ENCODE measurements around the gene TMEM132A.
A peak's percentile ranks its signal among the peaks of the same experiment; 100 is the strongest.
"Not testable (repeated sequence)": the region's sequence is repeated elsewhere in the genome, so short reads cannot be mapped to it uniquely, and the experiment has no call there.

Gene TMEM132A

GRCh38 chr11:60968223-60968622 lies 44.0 kb downstream of the TMEM132A start:
- no peak for DNase-seq

GRCh38 chr11:60970369-60970774 lies 46.1 kb downstream of the TMEM132A start:
- peak; percentile 82 for DNase-seq

- no peak for DNase-seq
These were observed 46.6 kb downstream of the TMEM132A start for GRCh38 chr11:60970890-60971289.

- peak; percentile 66 for DNase-seq
These were observed 47.3 kb downstream of the TMEM132A start, which contains the start of gene CD6 for GRCh38 chr11:60971520-60971919. CD6 (plus strand) TSS chr11:60971680; CDS start chr11:60971866, 186 bp downstream.

GRCh38 chr11:60972182-60973030 lies 48.1 kb downstream of the TMEM132A start:
- peak; percentile 46 for DNase-seq

GRCh38 chr11:60973699-60974098 lies 49.4 kb downstream of the TMEM132A start:
- DNase-seq: no peak

- DNase-seq: not testable (repeated sequence)
These were observed 50.1 kb downstream of the TMEM132A start for GRCh38 chr11:60974316-60974715.

- no peak for DNase-seq
These were observed 50.5 kb downstream of the TMEM132A start for GRCh38 chr11:60974726-60975125.

GRCh38 chr11:60977224-60977623 lies 53.0 kb downstream of the TMEM132A start:
- no peak for DNase-seq

GRCh38 chr11:60977836-60978235 lies 53.6 kb downstream of the TMEM132A start:
- no peak for DNase-seq

- DNase-seq: peak; percentile 48
These were observed 54.5 kb downstream of the TMEM132A start for GRCh38 chr11:60978546-60979380.

GRCh38 chr11:60981515-60981914 lies 57.3 kb downstream of the TMEM132A start:
- no peak for DNase-seq

- DNase-seq: peak; percentile 32
These were observed 57.9 kb downstream of the TMEM132A start for GRCh38 chr11:60982184-60982583.

GRCh38 chr11:60984149-60984548 lies 59.9 kb downstream of the TMEM132A start:
- no peak for DNase-seq

- no peak for DNase-seq
These were observed 60.4 kb downstream of the TMEM132A start for GRCh38 chr11:60984636-60985035.

GRCh38 chr11:60985501-60985900 lies 61.2 kb downstream of the TMEM132A start:
- no peak for DNase-seq

- peak; percentile 90 for DNase-seq
These were observed 62.0 kb downstream of the TMEM132A start for GRCh38 chr11:60985991-60986915.

All from activated CD4-positive, alpha-beta T cell treated with anti-CD3 and anti-CD28 coated beads, Interleukin-2, amount 50 U/mL, for 1 hour (primary cell).